Left renal cortex interstitium (tissue), 4 donors: ENCODE measurements around the gene ALKBH7. TPM values are rescaled to one million over a fixed set of nuclear protein-coding genes. Genes with fewer than 3 reads are reported as not detected.
"Not testable (repeated sequence)": the region's sequence is repeated elsewhere in the genome, so short reads cannot be mapped to it uniquely, and the experiment has no call there.

Experiments used
- DNase-seq, 4 donors: peaks; one replicate each; pipeline ENCODE4 v3.0.0-alpha.2; 2013; ENCODE audit warnings: low read depth in 4 of 4, low spot score in 2 of 4, missing footprints in 1 of 4
- polyA plus RNA-seq, 4 donors: library from polyadenylated mRNA; unstranded; fragments of 120-200 nt; gene quantifications; one replicate each; pipeline ENCODE4 v1.2.1, GENCODE V29; 2013; ENCODE audit not compliant: insufficient read length in 4 of 4

The ALKBH7 gene
- polyA plus RNA-seq: 100 to 1,000 TPM in 1 of 4 donors, 10 to 100 TPM in 3; 40.4 to 108 (median 76.4) TPM

GRCh38 chr19:6372594-6373095 is at the start of gene ALKBH7:
ALKBH7 (plus strand) TSS chr19:6372794; CDS start chr19:6372821, 27 bp downstream.
- DNase-seq: peak; percentile 96 to 100 (median 100)

- no peak for DNase-seq
Measured at GRCh38 chr19:6324757-6325156, 47.8 kb upstream of the ALKBH7 start.

- no peak for DNase-seq
Measured at GRCh38 chr19:6325614-6326013, 47.0 kb upstream of the ALKBH7 start.

GRCh38 chr19:6326815-6327214 is 45.8 kb upstream of the ALKBH7 start:
- no peak for DNase-seq

- no peak for DNase-seq
Measured at GRCh38 chr19:6333439-6333838, 39.2 kb upstream of the ALKBH7 start, which contains the start of gene ACER1. ACER1 (minus strand) TSS chr19:6333612; CDS start chr19:6333551, 61 bp downstream.

- no peak for DNase-seq
Measured at GRCh38 chr19:6334490-6335285, 37.9 kb upstream of the ALKBH7 start.

- DNase-seq: no peak
Measured at GRCh38 chr19:6340493-6341201, 31.9 kb upstream of the ALKBH7 start.

- no peak for DNase-seq
Measured at GRCh38 chr19:6343462-6343861, 29.1 kb upstream of the ALKBH7 start.

- DNase-seq: not testable (repeated sequence)
Measured at GRCh38 chr19:6349271-6349670, 23.3 kb upstream of the ALKBH7 start.

- DNase-seq: no peak
Measured at GRCh38 chr19:6350688-6351087, 21.9 kb upstream of the ALKBH7 start.

- no peak for DNase-seq
Measured at GRCh38 chr19:6352381-6353165, 20.0 kb upstream of the ALKBH7 start.

- no peak for DNase-seq
Measured at GRCh38 chr19:6354098-6354674, 18.4 kb upstream of the ALKBH7 start.

GRCh38 chr19:6355321-6356040 is 17.1 kb upstream of the ALKBH7 start:
- DNase-seq: not testable (repeated sequence)

- no peak for DNase-seq
Measured at GRCh38 chr19:6357174-6357573, 15.4 kb upstream of the ALKBH7 start.

GRCh38 chr19:6358003-6358402 is 14.6 kb upstream of the ALKBH7 start:
- no peak for DNase-seq

GRCh38 chr19:6359568-6360341 is 12.8 kb upstream of the ALKBH7 start:
- no peak for DNase-seq

GRCh38 chr19:6360445-6360844 is 12.1 kb upstream of the ALKBH7 start:
- DNase-seq: not testable (repeated sequence)

- DNase-seq: not testable (repeated sequence)
Measured at GRCh38 chr19:6360857-6361216, 11.8 kb upstream of the ALKBH7 start.

- DNase-seq: no peak
Measured at GRCh38 chr19:6362027-6362350, 10.6 kb upstream of the ALKBH7 start.
